Measurements from ENCODE around the gene SP2.

Gene SP2

GRCh38 chr17:47879028-47879585, 16.9 kb upstream of the SP2 start:
- no peaks in the 10 kb centered on the region for H3K36me3 Mint-ChIP-seq
- no peak overlapping the region for H3K4me3 Mint-ChIP-seq
- H3K27me3 Mint-ChIP-seq, result no peaks in the 10 kb centered on the region
- H3K9me3 Mint-ChIP-seq, result no peaks in the 10 kb centered on the region
- H3K4me1 Mint-ChIP-seq, result peaks cover 21% of the 10 kb centered on the region
- H3K27ac Mint-ChIP-seq, result peak overlapping the region; percentile 13

DNA sequence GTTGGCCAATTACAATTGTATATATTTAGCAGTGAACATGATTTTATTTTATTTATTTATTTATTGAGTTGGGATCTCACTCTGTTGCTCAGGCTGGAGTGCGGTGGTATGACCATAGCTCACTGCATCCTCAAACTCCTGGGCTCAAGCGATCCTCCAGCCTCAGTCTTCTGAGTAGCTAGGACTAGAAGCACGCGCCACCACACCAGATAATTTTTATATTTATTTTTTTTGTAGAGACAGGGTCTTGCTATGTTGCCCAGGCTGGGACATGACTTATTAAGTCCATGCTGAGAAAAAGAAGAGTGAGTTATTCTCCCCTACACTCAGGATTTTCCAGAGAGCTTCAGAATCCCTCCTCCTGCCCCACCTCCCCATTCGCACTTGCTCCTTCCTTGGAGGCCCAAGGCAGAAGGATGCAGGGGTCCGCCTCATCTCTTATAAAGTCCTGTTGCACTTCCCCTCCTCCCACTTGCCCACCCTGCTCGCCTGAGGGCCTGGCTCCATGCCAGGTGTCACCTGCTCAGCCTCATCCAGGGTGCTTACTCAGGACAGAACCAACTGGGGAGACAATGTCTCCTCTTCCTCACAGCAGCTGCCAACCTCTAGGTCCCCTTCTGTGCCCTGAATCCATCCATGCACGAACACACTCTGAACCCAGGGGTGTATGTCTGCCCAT, 16.1 kb upstream of the SP2 start:
- H3K36me3 Mint-ChIP-seq, result no peaks in the 10 kb centered on the region
- no peak overlapping the region for H3K27ac Mint-ChIP-seq
- H3K27me3 Mint-ChIP-seq, result no peaks in the 10 kb centered on the region
- H3K4me1 Mint-ChIP-seq, result peaks cover 29% of the 10 kb centered on the region
- H3K4me3 Mint-ChIP-seq, result no peak overlapping the region
- no peaks in the 10 kb centered on the region for H3K9me3 Mint-ChIP-seq

GRCh38 chr17:47882247-47882646, 13.8 kb upstream of the SP2 start:
- Mint-ChIP-seq H3K36me3 (no peaks in the 10 kb centered on the region), H3K9me3 (no peaks in the 10 kb centered on the region), H3K4me3 (no peak overlapping the region), H3K27me3 (no peaks in the 10 kb centered on the region), H3K27ac (no peak overlapping the region), H3K4me1 (peaks cover 41% of the 10 kb centered on the region)

GRCh38 chr17:47882695-47883588, 13.1 kb upstream of the SP2 start:
- no peak overlapping the region for H3K27ac Mint-ChIP-seq
- H3K4me3 Mint-ChIP-seq, result no peak overlapping the region
- H3K36me3 Mint-ChIP-seq, result no peaks in the 10 kb centered on the region
- H3K4me1 Mint-ChIP-seq, result peaks cover 41% of the 10 kb centered on the region
- no peaks in the 10 kb centered on the region for H3K9me3 Mint-ChIP-seq
- H3K27me3 Mint-ChIP-seq, result no peaks in the 10 kb centered on the region

- Mint-ChIP-seq H3K27me3 (no peaks in the 10 kb centered on the region), H3K9me3 (no peaks in the 10 kb centered on the region), H3K36me3 (no peaks in the 10 kb centered on the region), H3K4me1 (peaks cover 40% of the 10 kb centered on the region), H3K27ac (no peak overlapping the region), H3K4me3 (no peak overlapping the region)
These were observed 12.2 kb upstream of the SP2 start for GRCh38 chr17:47883589-47884426.

GRCh38 chr17:47884427-47884740, 11.7 kb upstream of the SP2 start:
- Mint-ChIP-seq H3K27me3 (no peaks in the 10 kb centered on the region), H3K27ac (no peak overlapping the region), H3K9me3 (no peaks in the 10 kb centered on the region), H3K36me3 (no peaks in the 10 kb centered on the region), H3K4me1 (peaks cover 35% of the 10 kb centered on the region), H3K4me3 (no peak overlapping the region)

DNA sequence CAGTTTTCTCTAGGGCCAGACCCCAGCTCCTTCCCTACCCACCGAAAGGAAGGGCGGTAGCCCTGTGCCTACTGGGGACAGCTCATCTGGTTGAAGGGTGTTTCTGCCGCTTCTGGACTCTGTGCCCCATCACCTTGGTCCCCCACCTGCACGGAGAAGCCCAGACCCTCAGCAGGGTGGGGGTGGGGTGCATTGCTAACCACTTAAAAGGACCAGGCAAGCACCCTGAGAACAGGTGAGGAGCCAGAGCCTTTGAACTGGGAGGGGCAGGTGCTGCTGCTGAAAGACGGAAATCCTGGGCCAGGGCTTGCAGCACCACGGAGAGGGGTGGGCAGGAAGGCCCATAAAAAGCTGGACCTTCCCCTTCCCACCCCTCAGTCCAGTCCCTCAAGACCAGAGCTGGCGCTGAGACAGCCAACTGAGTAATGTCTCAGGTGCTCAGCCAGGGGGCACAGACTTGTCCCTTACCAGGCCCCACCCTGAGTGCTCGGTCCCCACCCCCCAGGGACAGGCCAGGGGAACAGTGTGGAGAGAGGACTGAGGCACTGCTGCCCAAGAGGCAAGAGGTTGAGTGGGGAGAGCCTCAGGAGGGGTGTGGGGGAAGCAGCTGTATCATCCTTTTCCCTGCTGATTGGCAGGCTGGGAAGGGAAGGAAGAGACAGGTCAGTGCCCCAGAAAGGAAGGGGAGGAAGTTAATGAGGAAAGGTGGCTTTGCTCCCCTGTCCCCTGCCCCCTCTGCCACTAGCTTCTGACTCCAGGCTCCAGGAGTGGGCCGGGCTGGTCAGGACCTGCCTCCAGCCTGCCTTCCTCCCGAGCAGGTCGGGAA, 10.9 kb upstream of the SP2 start:
- peaks cover 40% of the 10 kb centered on the region for H3K4me1 Mint-ChIP-seq

DNA sequence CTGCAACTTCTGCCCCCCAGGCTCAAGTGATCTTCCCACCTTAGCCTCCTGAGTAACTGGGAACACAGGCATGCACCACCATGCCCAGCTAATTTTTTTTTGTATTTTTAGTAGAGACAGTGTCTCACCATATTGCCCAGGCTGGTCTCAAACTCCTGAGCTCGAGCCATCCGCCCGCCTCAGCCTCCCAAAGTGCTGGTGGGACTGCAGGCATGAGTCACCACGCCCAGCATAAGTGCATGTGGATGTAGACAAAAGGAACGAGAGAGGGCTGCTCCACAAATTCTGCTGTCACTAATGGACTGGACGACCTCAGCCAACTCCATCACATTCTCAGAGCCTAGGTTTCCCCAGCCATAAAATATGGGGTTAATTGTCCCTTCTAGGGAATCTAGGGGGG, 7.7 kb upstream of the SP2 start:
- peaks cover 34% of the 10 kb centered on the region for H3K4me1 Mint-ChIP-seq
- no peaks in the 10 kb centered on the region for H3K27me3 Mint-ChIP-seq
- H3K9me3 Mint-ChIP-seq, result no peaks in the 10 kb centered on the region
- no peak overlapping the region for H3K27ac Mint-ChIP-seq
- H3K36me3 Mint-ChIP-seq, result no peaks in the 10 kb centered on the region
- H3K4me3 Mint-ChIP-seq, result no peak overlapping the region

More for the DNA sequence above, 10.9 kb upstream of the SP2 start:
- Mint-ChIP-seq H3K9me3 (no peaks in the 10 kb centered on the region), H3K4me3 (no peak overlapping the region), H3K27me3 (no peaks in the 10 kb centered on the region), H3K27ac (no peak overlapping the region), H3K36me3 (no peaks in the 10 kb centered on the region)

DNA sequence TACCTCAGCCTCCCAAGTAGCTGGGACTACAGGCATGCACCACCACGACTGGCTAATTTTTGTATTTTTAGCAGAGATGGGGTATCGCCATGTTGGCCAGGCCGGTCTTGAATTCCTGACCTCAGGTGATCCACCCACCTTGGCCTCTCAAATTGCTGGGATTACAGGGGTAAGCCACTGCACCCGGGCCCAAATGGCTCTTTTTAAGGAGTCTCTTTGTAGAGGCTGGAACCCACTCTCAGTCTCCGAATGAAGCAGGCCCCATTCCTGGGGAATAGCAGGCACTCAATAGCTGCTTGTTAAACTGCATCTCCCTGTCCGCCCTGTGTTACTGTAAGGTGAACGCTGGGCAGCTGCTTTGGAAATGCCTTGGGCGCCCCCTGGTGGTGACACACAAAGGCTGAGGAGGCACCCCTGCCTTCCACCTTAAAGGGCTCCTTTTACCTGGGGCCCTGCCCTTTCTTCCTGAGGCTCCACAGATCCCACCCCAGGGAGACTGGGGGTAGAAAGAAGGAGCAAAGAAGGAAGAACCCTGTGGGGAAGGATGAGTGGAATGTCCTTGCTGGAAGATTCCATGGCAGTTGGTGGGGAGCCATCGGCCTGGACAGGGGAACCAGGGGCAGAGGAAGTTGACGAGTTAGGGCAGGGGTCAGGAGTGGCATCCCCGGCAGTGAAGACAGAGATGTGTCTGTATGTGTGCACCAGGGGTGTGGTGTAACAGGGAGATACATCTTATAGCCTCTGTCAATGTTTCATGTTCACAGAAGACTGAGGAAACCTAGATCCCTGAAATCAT, 6.1 kb upstream of the SP2 start:
- Mint-ChIP-seq H3K36me3 (no peaks in the 10 kb centered on the region), H3K9me3 (no peaks in the 10 kb centered on the region), H3K4me3 (no peak overlapping the region), H3K27ac (no peak overlapping the region), H3K4me1 (peaks cover 32% of the 10 kb centered on the region), H3K27me3 (no peaks in the 10 kb centered on the region)

DNA sequence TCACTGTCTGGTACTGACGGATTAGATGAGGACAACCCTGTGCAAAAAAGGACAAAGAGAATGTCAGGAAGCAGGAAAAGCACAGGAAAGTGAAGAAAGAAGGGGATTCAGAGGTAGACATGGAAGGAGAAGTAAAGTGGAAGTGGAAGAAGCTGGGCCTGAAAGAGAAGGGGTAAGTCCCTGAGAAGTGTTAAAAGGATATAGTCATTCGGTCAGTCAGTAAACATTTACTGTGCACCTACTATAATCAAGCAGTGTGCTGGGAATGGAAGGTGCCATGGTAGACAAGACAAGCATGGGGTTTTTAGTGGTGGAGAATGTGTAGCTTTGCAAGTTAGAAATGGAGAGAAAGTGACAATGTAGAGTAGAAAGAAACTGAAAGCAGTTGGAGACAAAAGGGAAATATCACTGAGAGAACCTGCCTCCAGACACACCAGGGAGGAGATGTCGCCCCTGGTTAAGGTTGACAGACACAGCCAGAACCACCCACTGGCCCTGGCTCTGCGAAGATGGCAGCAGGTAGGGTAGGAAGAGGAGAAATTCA, 4.4 kb upstream of the SP2 start:
- Mint-ChIP-seq H3K27ac (peak overlapping the region; percentile 36), H3K27me3 (no peaks in the 10 kb centered on the region), H3K4me3 (no peak overlapping the region), H3K4me1 (peaks cover 21% of the 10 kb centered on the region), H3K9me3 (no peaks in the 10 kb centered on the region), H3K36me3 (no peaks in the 10 kb centered on the region)

- Mint-ChIP-seq H3K27me3 (no peaks in the 10 kb centered on the region), H3K9me3 (no peaks in the 10 kb centered on the region), H3K27ac (peak overlapping the region; percentile 100), H3K4me1 (peaks cover 46% of the 10 kb centered on the region), H3K36me3 (peaks cover 2% of the 10 kb centered on the region), H3K4me3 (peak overlapping the region; percentile 94)
These were observed 1.3 kb upstream of the SP2 start for GRCh38 chr17:47894498-47895346.

- peak overlapping the region; percentile 100 for H3K27ac Mint-ChIP-seq
- no peaks in the 10 kb centered on the region for H3K9me3 Mint-ChIP-seq
- H3K4me1 Mint-ChIP-seq, result peaks cover 46% of the 10 kb centered on the region
- H3K27me3 Mint-ChIP-seq, result no peaks in the 10 kb centered on the region
- peaks cover 2% of the 10 kb centered on the region for H3K36me3 Mint-ChIP-seq
- H3K4me3 Mint-ChIP-seq, result peak overlapping the region; percentile 94
These were observed 635 bp upstream of the SP2 start for GRCh38 chr17:47895347-47895855.
